ENCODE results near the gene PLK4.

DNA sequence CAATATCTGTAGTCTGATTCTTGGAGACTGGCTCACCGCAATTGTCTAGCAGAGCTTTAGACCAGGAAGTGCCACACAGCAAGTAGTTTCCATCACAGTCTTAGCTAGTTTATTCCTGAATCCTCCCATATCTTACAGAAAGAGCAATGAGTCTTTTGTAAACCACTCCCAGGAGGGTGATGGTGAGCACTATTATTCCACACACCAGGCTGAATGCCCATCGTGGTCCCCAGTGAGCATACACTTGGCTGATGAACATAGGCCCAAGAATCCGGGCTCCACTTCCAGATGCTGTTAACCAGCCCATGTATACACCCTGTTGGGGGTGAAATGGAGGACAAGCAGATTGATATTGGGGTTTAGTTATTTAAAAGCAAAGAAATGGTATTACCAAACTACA lies 39.8 kb downstream of the PLK4 start:
- TF ChIP-seq, protein P1, sequence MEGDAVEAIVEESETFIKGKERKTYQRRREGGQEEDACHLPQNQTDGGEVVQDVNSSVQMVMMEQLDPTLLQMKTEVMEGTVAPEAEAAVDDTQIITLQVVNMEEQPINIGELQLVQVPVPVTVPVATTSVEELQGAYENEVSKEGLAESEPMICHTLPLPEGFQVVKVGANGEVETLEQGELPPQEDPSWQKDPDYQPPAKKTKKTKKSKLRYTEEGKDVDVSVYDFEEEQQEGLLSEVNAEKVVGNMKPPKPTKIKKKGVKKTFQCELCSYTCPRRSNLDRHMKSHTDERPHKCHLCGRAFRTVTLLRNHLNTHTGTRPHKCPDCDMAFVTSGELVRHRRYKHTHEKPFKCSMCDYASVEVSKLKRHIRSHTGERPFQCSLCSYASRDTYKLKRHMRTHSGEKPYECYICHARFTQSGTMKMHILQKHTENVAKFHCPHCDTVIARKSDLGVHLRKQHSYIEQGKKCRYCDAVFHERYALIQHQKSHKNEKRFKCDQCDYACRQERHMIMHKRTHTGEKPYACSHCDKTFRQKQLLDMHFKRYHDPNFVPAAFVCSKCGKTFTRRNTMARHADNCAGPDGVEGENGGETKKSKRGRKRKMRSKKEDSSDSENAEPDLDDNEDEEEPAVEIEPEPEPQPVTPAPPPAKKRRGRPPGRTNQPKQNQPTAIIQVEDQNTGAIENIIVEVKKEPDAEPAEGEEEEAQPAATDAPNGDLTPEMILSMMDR (IDR thresholded peaks at IDR 0.05; ENCODE audit: insufficient read depth, low read length, poor library complexity, severe bottlenecking) = no peak
- TF ChIP-seq EZH2phosphoT487 (conservative IDR thresholded peaks at IDR 0.05; ENCODE audit: low read length) = no peak

Data from SU-DHL-6 (cell line).